VCaP (cell line): ENCODE data around the gene CYTH3.
"Not testable (repeated sequence)": the region's sequence is repeated elsewhere in the genome, so short reads cannot be mapped to it uniquely, and the experiment has no call there.

Experiments used
- H3K27ac ChIP-seq: fragments of 450-650 bp; 2 replicates; pipeline ENCODE4 v1.5.1; 2017
- CTCF ChIP-seq: fragments of 450-650 bp; conservative IDR thresholded peaks from 2 replicates; pipeline ENCODE4 v1.5.1; 2017; ENCODE audit warnings: mild to moderate bottlenecking, moderate library complexity

CYTH3 gene

GRCh38 chr7:6306471-6306870 is 34.0 kb upstream of the CYTH3 start:
- no peak for TF ChIP-seq CTCF
- no peak overlapping the region for H3K27ac ChIP-seq

- no peak overlapping the region for H3K27ac ChIP-seq
- TF ChIP-seq CTCF = no peak
Measured at GRCh38 chr7:6305330-6305729, 32.9 kb upstream of the CYTH3 start.

GRCh38 chr7:6301446-6301845 is 29.0 kb upstream of the CYTH3 start:
- not testable (repeated sequence) for H3K27ac ChIP-seq

- no peak overlapping the region for H3K27ac ChIP-seq
- TF ChIP-seq CTCF = no peak
Measured at GRCh38 chr7:6299774-6300173, 27.4 kb upstream of the CYTH3 start.

GRCh38 chr7:6294839-6295238 is 22.4 kb upstream of the CYTH3 start:
- H3K27ac ChIP-seq = no peak overlapping the region
- no peak for TF ChIP-seq CTCF

GRCh38 chr7:6293202-6293601 is 20.8 kb upstream of the CYTH3 start:
- TF ChIP-seq CTCF = no peak
- no peak overlapping the region for H3K27ac ChIP-seq

GRCh38 chr7:6291941-6292340 is 19.5 kb upstream of the CYTH3 start:
- H3K27ac ChIP-seq = not testable (repeated sequence)

- H3K27ac ChIP-seq = no peak overlapping the region
- TF ChIP-seq CTCF = no peak
Measured at GRCh38 chr7:6291531-6291930, 19.1 kb upstream of the CYTH3 start.

GRCh38 chr7:6290319-6290741 is 17.9 kb upstream of the CYTH3 start:
- no peak overlapping the region for H3K27ac ChIP-seq
- no peak for TF ChIP-seq CTCF
